ENCODE results near the gene MTIF2. TPM values are rescaled to one million over a fixed set of nuclear protein-coding genes. Genes with fewer than 3 reads are reported as not detected.
"Not testable (repeated sequence)": the region's sequence is repeated elsewhere in the genome, so short reads cannot be mapped to it uniquely, and the experiment has no call there.

The MTIF2 gene, protein sequence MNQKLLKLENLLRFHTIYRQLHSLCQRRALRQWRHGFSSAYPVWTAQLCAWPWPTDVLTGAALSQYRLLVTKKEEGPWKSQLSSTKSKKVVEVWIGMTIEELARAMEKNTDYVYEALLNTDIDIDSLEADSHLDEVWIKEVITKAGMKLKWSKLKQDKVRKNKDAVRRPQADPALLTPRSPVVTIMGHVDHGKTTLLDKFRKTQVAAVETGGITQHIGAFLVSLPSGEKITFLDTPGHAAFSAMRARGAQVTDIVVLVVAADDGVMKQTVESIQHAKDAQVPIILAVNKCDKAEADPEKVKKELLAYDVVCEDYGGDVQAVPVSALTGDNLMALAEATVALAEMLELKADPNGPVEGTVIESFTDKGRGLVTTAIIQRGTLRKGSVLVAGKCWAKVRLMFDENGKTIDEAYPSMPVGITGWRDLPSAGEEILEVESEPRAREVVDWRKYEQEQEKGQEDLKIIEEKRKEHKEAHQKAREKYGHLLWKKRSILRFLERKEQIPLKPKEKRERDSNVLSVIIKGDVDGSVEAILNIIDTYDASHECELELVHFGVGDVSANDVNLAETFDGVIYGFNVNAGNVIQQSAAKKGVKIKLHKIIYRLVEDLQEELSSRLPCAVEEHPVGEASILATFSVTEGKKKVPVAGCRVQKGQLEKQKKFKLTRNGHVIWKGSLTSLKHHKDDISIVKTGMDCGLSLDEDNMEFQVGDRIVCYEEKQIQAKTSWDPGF
- total RNA-seq, result 10 to 100 TPM; 25.8 to 28.4 TPM

DNA sequence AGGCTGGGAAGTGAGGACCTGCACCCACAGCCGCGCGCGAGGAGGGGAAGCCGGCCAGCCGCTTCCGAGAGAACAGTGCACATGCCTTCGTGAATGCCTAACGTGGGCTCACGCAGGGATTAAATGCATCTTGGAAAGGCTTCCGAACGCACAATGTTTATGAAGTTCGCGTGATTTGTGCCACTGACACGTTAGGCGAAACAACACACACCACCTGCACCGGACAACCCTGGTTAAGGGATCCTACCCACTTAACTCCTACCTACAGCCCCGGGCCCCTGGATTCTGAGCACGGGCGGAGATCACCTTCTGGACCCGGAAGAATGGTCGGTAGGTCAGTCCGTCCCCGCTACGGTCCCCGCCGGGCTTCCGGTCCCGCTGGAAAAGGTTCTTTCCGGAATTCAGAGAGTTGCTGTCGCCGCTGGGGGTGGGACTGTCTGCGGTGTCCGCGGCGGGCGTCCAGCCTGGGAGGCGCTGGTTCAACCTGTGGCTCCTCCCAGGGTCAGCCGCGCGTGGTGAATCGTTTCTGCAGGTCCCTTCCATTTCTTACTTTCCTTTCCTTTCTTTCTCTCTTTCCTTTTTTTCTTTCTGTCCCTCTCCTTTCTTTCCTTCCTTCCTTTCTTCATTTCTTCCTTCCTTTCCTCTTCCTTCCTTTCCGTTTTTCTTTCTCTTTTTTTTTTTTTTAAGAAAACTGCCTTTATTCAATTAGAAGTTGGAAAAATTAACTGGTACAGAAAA lies at the start of gene MTIF2:
Gene MTIF2 (minus strand): TSS at position 325 of the 738 bp plus-strand sequence. CDS start 5,373 bp downstream, outside the sequence.
- H3K9me3 Mint-ChIP-seq, result no peaks in the 10 kb centered on the region
- ATAC-seq (replicated peaks), result peak; percentile 98
- H3K4me1 Mint-ChIP-seq, result no peaks in the 10 kb centered on the region
- H3K4me3 Mint-ChIP-seq, result peak within 1 kb of the TSS; percentile 92
- peaks cover 44% of the 10 kb centered on the region for H3K36me3 Mint-ChIP-seq (ENCODE audit: low read depth)
- no peaks in the 10 kb centered on the region for H3K27me3 Mint-ChIP-seq
- H3K27ac Mint-ChIP-seq, result peak within 1 kb of the TSS; percentile 98

DNA sequence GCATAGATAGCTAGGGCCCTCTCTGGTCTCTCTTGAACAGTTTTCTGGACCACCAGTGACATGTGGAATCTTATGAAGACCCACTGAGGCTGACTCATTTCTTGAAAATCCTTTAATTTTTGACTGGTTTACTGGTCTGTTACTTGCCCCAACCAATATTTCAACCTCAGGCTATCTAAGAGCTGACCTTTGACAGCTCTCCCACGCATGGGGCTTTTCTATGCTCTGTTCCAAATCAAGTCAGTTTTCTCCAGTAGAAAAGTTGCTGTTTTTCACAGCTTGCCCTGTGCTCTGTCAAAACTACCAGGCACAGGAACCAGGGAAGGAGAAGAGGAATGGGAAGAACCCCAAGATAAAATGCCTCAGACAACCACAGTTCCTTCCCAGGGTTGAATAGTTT lies 46.0 kb upstream of the MTIF2 start:
- no peak overlapping the region for H3K27ac Mint-ChIP-seq
- no peaks in the 10 kb centered on the region for H3K9me3 Mint-ChIP-seq
- no peak for ATAC-seq (replicated peaks)
- H3K36me3 Mint-ChIP-seq (ENCODE audit: low read depth), result peaks cover 6% of the 10 kb centered on the region
- H3K4me3 Mint-ChIP-seq, result no peak overlapping the region
- peaks cover 17% of the 10 kb centered on the region for H3K4me1 Mint-ChIP-seq
- no peaks in the 10 kb centered on the region for H3K27me3 Mint-ChIP-seq

DNA sequence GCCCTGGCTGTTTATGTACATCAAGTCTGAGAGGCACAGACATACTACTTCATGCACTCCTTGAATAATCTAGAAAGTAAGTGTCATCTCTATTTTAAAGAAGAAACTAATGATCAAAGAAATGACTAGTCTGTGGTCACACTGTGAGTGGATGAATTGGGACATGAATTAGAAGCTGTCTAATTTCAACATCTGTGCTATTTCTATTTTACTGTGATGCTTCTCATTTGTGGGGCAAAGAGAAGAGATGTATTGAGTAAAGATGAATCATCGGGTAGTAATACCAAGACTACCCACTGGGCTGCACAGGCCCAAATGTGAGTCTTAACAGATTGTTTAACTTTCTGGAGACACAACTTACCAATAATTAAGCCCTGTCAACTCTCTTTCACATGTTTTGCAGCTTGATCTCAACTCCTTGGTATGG lies 42.4 kb upstream of the MTIF2 start:
- H3K27ac Mint-ChIP-seq, result peak overlapping the region; percentile 75
- H3K9me3 Mint-ChIP-seq, result no peaks in the 10 kb centered on the region
- H3K4me3 Mint-ChIP-seq, result peak overlapping the region; percentile 23

GRCh38 chr2:55309446-55309845 lies 40.4 kb upstream of the MTIF2 start:
- Mint-ChIP-seq H3K4me3 (no peak overlapping the region), H3K9me3 (no peaks in the 10 kb centered on the region), H3K27me3 (no peaks in the 10 kb centered on the region), H3K36me3 (ENCODE audit: low read depth) (peaks cover 6% of the 10 kb centered on the region), H3K27ac (no peak overlapping the region), H3K4me1 (peaks cover 23% of the 10 kb centered on the region)
- no peak for ATAC-seq (replicated peaks)

More for the DNA sequence above, 42.4 kb upstream of the MTIF2 start:
- Mint-ChIP-seq H3K36me3 (ENCODE audit: low read depth) (peaks cover 6% of the 10 kb centered on the region), H3K27me3 (no peaks in the 10 kb centered on the region), H3K4me1 (peaks cover 23% of the 10 kb centered on the region)
- peak; percentile 97 for ATAC-seq (replicated peaks)

DNA sequence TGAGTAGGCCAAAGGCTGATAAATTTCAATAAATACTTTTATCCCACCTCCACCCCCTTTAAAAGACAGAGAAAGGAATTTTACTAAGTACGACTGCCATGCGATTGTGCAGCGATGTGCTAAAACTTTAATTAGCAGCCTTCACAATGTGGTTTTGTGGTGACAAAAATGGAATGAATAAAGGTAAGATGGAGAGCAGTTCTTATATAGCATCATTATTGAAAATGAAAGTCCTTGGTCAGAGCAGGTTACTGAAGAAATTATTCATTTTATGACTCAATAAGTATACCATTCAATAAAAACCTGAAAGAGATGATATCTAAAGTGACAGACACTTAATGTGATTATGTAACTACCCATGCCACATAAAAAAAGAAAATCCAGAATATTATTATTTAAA lies 33.2 kb upstream of the MTIF2 start:
- Mint-ChIP-seq H3K4me1 (peaks cover 5% of the 10 kb centered on the region), H3K4me3 (no peak overlapping the region), H3K36me3 (ENCODE audit: low read depth) (no peaks in the 10 kb centered on the region), H3K9me3 (no peaks in the 10 kb centered on the region), H3K27ac (peak overlapping the region; percentile 55), H3K27me3 (no peaks in the 10 kb centered on the region)
- ATAC-seq (replicated peaks), result peak; percentile 98

DNA sequence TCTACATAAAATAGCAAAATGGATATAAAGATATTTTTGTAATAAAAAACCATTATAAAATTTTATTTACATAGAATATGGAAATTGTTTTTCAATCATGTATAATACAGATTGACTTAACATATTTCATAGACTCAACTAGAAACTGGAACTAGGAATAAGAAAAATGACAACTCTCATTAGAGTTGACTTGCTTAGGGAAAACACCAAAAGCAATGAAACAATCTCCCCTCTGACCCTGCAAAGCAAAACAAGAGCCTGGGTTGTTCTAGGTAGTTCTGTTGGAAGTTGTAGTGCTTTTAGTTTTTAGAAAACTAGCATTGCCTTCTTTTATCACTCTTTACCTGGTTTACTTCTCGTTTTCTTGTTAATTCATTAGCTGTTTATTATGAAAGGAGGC lies 32.2 kb upstream of the MTIF2 start:
- no peak for ATAC-seq (replicated peaks)
- H3K27me3 Mint-ChIP-seq, result no peaks in the 10 kb centered on the region
- no peak overlapping the region for H3K4me3 Mint-ChIP-seq
- no peaks in the 10 kb centered on the region for H3K9me3 Mint-ChIP-seq
- no peaks in the 10 kb centered on the region for H3K36me3 Mint-ChIP-seq (ENCODE audit: low read depth)
- peaks cover 5% of the 10 kb centered on the region for H3K4me1 Mint-ChIP-seq
- no peak overlapping the region for H3K27ac Mint-ChIP-seq

DNA sequence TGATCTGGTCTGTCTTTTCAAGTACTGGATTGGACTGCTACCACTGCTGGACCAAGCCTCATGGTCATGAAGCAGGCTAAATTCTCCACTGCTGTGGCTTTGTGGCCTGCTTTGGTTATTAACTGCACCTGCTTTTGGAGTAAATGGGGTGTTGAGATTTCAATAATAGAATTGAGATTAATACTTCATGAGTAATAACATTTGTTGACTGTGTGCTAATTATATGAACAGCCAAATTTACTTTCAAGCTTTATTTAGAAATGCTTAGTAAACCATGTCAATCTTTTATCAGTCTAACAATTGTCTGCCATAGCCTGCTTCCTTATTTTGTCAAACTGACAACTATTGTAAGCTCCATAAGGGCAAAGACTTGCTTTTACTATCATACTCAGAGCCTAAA lies 27.4 kb upstream of the MTIF2 start:
- H3K27ac Mint-ChIP-seq, result no peak overlapping the region
- ATAC-seq (replicated peaks), result no peak
- H3K36me3 Mint-ChIP-seq (ENCODE audit: low read depth), result no peaks in the 10 kb centered on the region
- H3K9me3 Mint-ChIP-seq, result no peaks in the 10 kb centered on the region
- no peaks in the 10 kb centered on the region for H3K4me1 Mint-ChIP-seq
- H3K27me3 Mint-ChIP-seq, result no peaks in the 10 kb centered on the region
- H3K4me3 Mint-ChIP-seq, result no peak overlapping the region

DNA sequence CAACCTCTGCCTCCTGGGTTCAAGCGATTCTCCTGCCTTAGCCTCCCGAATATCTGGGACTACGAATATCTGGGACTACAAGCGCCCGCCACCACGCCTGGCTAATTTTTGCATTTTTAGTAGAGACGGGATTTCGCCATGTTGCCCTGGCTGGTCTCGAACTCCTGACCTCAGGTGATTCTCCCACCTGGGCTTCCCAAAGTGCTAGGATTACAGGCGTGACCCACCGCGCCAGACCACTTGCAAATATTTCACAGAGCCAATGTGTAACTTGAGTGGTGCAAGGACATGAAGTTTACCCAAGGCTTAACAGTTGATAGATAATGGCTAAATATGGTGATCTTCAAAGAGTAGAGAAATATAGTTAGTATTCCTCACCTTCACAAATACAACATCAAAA lies 14.1 kb upstream of the MTIF2 start:
- Mint-ChIP-seq H3K27ac (no peak overlapping the region), H3K9me3 (no peaks in the 10 kb centered on the region), H3K4me1 (no peaks in the 10 kb centered on the region), H3K27me3 (no peaks in the 10 kb centered on the region), H3K4me3 (peak overlapping the region; percentile 90), H3K36me3 (ENCODE audit: low read depth) (no peaks in the 10 kb centered on the region)
- ATAC-seq (replicated peaks), result no peak

DNA sequence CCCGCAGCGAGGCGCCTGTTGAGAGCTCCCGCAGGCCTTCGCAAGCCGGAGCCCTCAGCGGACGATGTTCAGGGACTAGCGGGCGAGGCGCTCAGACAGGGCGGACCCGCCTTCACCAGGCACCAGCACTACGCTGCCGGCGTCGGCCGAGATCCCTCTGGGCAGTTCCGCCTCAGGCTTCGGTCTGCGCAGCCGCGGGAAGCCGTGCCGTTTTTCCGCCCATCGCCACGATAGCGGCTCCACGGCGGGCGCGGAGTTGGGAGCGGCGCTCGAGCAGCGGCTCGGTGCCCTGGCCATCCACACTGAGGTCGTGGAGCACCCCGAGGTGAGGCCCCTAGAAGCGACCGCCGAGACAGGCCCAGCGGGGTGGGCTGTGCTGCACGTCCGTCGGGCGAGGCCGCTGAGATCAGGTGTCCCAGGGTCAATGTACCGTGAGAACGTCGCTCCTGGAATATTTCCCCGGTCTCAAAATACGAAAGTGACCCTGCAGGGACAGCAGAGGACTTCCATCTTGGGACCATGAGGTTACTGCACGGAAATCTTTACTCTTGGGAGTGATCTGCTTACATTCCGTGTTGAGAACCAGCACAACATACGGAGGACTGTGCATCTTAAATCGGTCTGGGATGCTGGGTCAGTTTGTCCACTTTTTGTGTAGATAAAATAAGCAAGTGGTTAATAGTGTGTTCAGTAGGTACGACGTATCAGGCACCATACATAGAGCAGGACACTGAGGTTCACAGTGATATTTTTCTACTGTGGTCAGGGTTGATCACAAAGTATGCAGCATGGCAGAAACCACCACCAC lies 13.3 kb upstream of the MTIF2 start:
- Mint-ChIP-seq H3K36me3 (ENCODE audit: low read depth) (no peaks in the 10 kb centered on the region), H3K4me1 (no peaks in the 10 kb centered on the region), H3K9me3 (no peaks in the 10 kb centered on the region), H3K4me3 (peak overlapping the region; percentile 90), H3K27ac (peak overlapping the region; percentile 94), H3K27me3 (no peaks in the 10 kb centered on the region)
- peak; percentile 100 for ATAC-seq (replicated peaks)

DNA sequence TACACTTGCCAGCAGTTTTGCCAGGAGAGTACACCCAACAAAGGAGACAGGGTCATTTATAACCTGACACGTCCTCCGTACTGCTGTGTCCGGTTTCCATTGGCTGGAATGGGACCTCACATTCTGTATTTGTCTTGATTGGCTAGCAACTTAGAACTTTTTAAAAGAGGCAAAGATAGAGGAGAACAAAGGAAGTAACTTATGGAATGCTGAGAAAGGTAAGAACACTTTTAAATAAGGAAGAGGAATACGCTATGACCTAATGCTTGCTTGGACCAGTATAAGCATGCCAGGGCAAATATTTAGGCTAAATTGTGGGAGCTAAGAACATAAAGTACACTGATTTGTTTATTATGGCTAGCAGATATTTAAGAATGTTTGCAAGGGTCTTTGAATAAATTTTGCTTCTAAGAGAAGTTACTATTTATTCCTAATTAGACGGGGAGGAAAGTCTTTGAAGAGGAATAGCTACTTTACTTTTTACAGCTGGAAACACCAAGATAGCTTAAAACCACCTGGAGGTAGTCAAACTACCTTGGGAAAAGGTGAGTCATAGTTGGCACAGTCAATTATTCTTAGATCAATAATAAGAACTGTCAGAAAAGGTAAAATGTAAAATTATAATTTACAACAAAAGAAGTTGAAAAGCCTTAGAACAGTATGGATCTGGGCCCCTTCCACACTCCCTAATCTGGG lies 12.0 kb upstream of the MTIF2 start:
- not testable (repeated sequence) for H3K27me3 Mint-ChIP-seq; ATAC-seq (replicated peaks); H3K4me1 Mint-ChIP-seq; H3K9me3 Mint-ChIP-seq; H3K36me3 Mint-ChIP-seq (ENCODE audit: low read depth)
- Mint-ChIP-seq H3K4me3 (peak overlapping the region; percentile 90), H3K27ac (peak overlapping the region; percentile 24)

- H3K9me3 Mint-ChIP-seq; H3K27ac Mint-ChIP-seq; H3K4me3 Mint-ChIP-seq; H3K4me1 Mint-ChIP-seq; ATAC-seq (replicated peaks); H3K27me3 Mint-ChIP-seq; H3K36me3 Mint-ChIP-seq (ENCODE audit: low read depth): not testable (repeated sequence)
Observed at GRCh38 chr2:55279859-55280424, 10.9 kb upstream of the MTIF2 start.

- H3K36me3 Mint-ChIP-seq (ENCODE audit: low read depth); H3K27me3 Mint-ChIP-seq; H3K27ac Mint-ChIP-seq; ATAC-seq (replicated peaks); H3K4me3 Mint-ChIP-seq; H3K4me1 Mint-ChIP-seq; H3K9me3 Mint-ChIP-seq: not testable (repeated sequence)
Observed at GRCh38 chr2:55279214-55279835, 10.3 kb upstream of the MTIF2 start.

GRCh38 chr2:55277310-55277709 lies 8.3 kb upstream of the MTIF2 start:
- no peak for ATAC-seq (replicated peaks)
- H3K4me3 Mint-ChIP-seq, result no peak overlapping the region

More at GRCh38 chr2:55277310-55277709, 8.3 kb upstream of the MTIF2 start:
- no peak overlapping the region for H3K27ac Mint-ChIP-seq
- H3K36me3 Mint-ChIP-seq (ENCODE audit: low read depth), result no peaks in the 10 kb centered on the region
- no peaks in the 10 kb centered on the region for H3K4me1 Mint-ChIP-seq
- H3K9me3 Mint-ChIP-seq, result no peaks in the 10 kb centered on the region
- no peaks in the 10 kb centered on the region for H3K27me3 Mint-ChIP-seq
